Measurements from ENCODE around the gene LRRC71. TPM values are rescaled to one million over a fixed set of nuclear protein-coding genes. Genes with fewer than 3 reads are reported as not detected.

Gene LRRC71
- total RNA-seq, 4 donors from 2014 or later: not detected

- H3K4me3 ChIP-seq (ENCODE audit: low read depth, poor library complexity, severe bottlenecking): no peak overlapping the region
- no peak for DNase-seq (ENCODE audit: low spot score in 2 of 2)
- no peak for TF ChIP-seq POLR2A (IDR thresholded peaks at IDR 0.05)
- no peak for TF ChIP-seq CTCF (IDR thresholded peaks at IDR 0.05)
- WGBS, 2 donors: 44 to 51% methylated on average over 7 to 21 of the region's 21 CpGs
- intact Hi-C loops (cut with DNase I; ENCODE audit: low total_unique reads): no loop called here
These were observed 44.2 kb upstream of the LRRC71 start for GRCh38 chr1:156876281-156876680.

GRCh38 chr1:156877433-156878170 lies 42.8 kb upstream of the LRRC71 start:
- WGBS, 2 donors: 77 to 91% methylated on average over 5 of the region's 5 CpGs
- DNase-seq (ENCODE audit: low spot score in 2 of 2): no peak
- no peak overlapping the region for H3K4me3 ChIP-seq (ENCODE audit: low read depth, poor library complexity, severe bottlenecking)
- TF ChIP-seq POLR2A (IDR thresholded peaks at IDR 0.05) (no peak), CTCF (IDR thresholded peaks at IDR 0.05) (no peak)
- intact Hi-C loops (cut with DNase I; ENCODE audit: low total_unique reads): no loop called here

- TF ChIP-seq POLR2A (IDR thresholded peaks at IDR 0.05) (no peak), CTCF (IDR thresholded peaks at IDR 0.05) (no peak)
- no peak for DNase-seq (ENCODE audit: low spot score in 2 of 2)
- intact Hi-C loops (cut with DNase I; ENCODE audit: low total_unique reads): no loop called here
- no peak overlapping the region for H3K4me3 ChIP-seq (ENCODE audit: low read depth, poor library complexity, severe bottlenecking)
- WGBS, 2 donors: 91 to 96% methylated on average over 21 of the region's 21 CpGs
These were observed 40.6 kb upstream of the LRRC71 start for GRCh38 chr1:156879876-156880275.

DNA sequence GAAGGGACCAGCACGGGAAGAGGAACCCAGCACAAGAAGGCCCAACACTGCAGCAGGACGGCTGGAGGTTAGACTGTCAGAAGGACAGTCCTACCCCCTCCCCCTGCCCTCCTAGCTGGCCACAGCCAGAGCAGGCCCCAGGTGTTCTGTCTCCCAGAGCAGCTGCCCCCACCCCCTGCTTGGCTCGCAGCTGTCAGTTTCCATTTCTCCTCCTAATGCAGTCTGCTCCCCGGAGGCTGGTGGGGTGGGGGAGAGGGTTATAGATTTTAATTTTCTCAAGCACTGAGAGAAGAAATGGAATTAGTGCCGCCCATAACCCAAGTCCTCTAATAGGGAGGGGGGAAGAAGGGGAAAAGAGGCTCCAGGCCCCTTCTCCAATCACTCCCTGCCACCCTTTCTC lies 40.0 kb upstream of the LRRC71 start:
- 69 to 70% methylated on average over 5 of the region's 5 CpGs for WGBS, 2 donors
- DNase-seq (ENCODE audit: low spot score in 2 of 2): no peak
- TF ChIP-seq POLR2A (IDR thresholded peaks at IDR 0.05) (no peak), CTCF (IDR thresholded peaks at IDR 0.05) (no peak)
- no peak overlapping the region for H3K4me3 ChIP-seq (ENCODE audit: low read depth, poor library complexity, severe bottlenecking)
- intact Hi-C loops (cut with DNase I; ENCODE audit: low total_unique reads): no loop called here

GRCh38 chr1:156881101-156881500 lies 39.3 kb upstream of the LRRC71 start:
- intact Hi-C loops (cut with DNase I; ENCODE audit: low total_unique reads): no loop called here
- H3K4me3 ChIP-seq (ENCODE audit: low read depth, poor library complexity, severe bottlenecking): no peak overlapping the region
- DNase-seq (ENCODE audit: low spot score in 2 of 2): no peak
- TF ChIP-seq POLR2A (IDR thresholded peaks at IDR 0.05) (no peak), CTCF (IDR thresholded peaks at IDR 0.05) (no peak)
- WGBS, 2 donors: 56 to 69% methylated on average over 9 to 10 of the region's 10 CpGs

DNA sequence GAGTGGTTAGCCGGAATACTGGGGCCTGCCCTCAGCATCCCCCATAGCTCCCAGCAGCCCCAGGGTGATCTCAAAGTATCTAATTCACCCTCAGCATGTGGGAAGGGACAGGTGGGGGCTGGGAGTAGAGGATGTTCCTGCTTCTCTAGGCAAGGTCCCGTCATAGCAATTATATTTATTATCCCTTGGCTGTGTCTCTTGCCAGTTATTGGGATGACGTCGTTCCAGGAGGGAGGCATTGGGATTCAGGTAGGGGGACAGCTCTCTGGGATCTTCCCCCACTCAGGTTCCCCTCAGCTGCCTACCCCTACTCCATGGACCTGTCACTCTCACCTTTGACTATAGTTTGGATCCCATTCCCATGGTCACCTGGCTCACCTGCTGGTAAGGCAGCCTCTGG lies 38.8 kb upstream of the LRRC71 start:
- H3K4me3 ChIP-seq (ENCODE audit: low read depth, poor library complexity, severe bottlenecking): no peak overlapping the region
- intact Hi-C loops (cut with DNase I; ENCODE audit: low total_unique reads): no loop called here
- WGBS, 2 donors: 37 to 41% methylated on average over 4 of the region's 4 CpGs
- no peak for DNase-seq (ENCODE audit: low spot score in 2 of 2)
- no peak for TF ChIP-seq CTCF (IDR thresholded peaks at IDR 0.05)
- no peak for TF ChIP-seq POLR2A (IDR thresholded peaks at IDR 0.05)

All from lower leg skin (tissue), 4 donors.